Activated CD4-positive, alpha-beta memory T cell treated with anti-CD3 and anti-CD28 coated beads, Interleukin-2, amount 10 ng/mL, durations not matched to agents 7 days and 5 days (primary cell): ENCODE measurements around the gene WFDC12. TPM values are rescaled to one million over a fixed set of nuclear protein-coding genes. Genes with fewer than 3 reads are reported as not detected.
A peak's percentile ranks its signal among the peaks of the same experiment; 100 is the strongest.
"Not testable (repeated sequence)": the region's sequence is repeated elsewhere in the genome, so short reads cannot be mapped to it uniquely, and the experiment has no call there.

ENCODE experiments used
- CTCF ChIA-PET: fragments of 350-600 bp; sonication (Branson Sonifier 250); formaldehyde crosslinking; loops from one replicate; lab custom pipeline; 2021; ENCODE audit warnings: antibody characterized with exemption, inconsistent platforms; lab: Charles Lee
- POLR2A ChIA-PET: fragments of 350-600 bp; sonication (Branson Sonifier 250); formaldehyde crosslinking; loops from one replicate; lab custom pipeline; 2021; ENCODE audit warnings: antibody characterized with exemption; lab: Charles Lee
- DNase-seq: peaks from one replicate; pipeline ENCODE4 v3.0.0-alpha.2; 2020
- H3K27ac Mint-ChIP-seq: one replicate; pipeline ENCODE4 v1.8.0; 2021; ENCODE audit warnings: mild to moderate bottlenecking, mixed read lengths
- H3K27me3 Mint-ChIP-seq: one replicate; pipeline ENCODE4 v1.8.0; 2021; ENCODE audit warnings: mixed read lengths
- H3K36me3 Mint-ChIP-seq: one replicate; pipeline ENCODE4 v1.8.0; 2021; ENCODE audit warnings: low read depth, mixed read lengths
- H3K4me1 Mint-ChIP-seq: one replicate; pipeline ENCODE4 v1.8.0; 2021; ENCODE audit warnings: mixed read lengths
- H3K4me3 Mint-ChIP-seq: one replicate; pipeline ENCODE4 v1.8.0; 2021; ENCODE audit warnings: mild to moderate bottlenecking, mixed read lengths
- H3K9me3 Mint-ChIP-seq: one replicate; pipeline ENCODE4 v1.8.0; 2021; ENCODE audit warnings: mixed read lengths
- total RNA-seq, 2 experiments: library from RNA; stranded (reverse); gene quantifications; one replicate each; pipeline ENCODE4 v1.2.3, GENCODE V29; 2021

Gene WFDC12
- total RNA-seq, 2 experiments from 2014 or later = not detected

DNA sequence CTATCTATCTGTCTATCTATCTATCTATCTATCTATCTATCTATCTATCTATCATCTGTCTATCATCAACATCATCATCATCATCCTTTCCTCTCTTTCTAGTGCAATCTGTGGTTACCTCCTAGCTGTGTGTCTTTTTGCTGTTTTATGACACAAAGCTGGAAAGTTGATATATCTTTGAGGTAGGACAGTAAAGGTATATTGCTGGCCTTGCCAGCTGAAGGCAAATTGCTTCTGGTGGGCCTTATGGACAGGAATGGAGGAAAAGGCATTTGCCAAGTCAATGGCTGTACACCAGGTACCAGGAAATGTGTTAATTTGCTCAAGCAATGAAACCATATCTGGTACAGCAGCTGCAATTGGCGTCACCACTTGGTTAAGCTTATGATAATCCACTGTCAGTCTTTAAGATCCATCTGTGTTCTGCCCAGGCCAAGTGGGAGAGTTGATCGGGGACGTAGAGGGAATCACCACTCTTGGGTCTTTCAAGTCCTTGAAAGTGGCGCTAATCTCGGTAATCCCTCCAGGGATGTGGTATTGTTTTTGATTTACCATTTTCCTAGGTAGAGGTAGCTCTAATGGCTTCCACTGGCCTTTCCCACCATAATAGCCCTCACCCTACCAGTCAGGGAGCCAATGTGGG is 15.6 kb upstream of the WFDC12 start:
- H3K27ac Mint-ChIP-seq, H3K27me3 Mint-ChIP-seq, H3K36me3 Mint-ChIP-seq, H3K4me3 Mint-ChIP-seq, H3K4me1 Mint-ChIP-seq, DNase-seq, H3K9me3 Mint-ChIP-seq: not testable (repeated sequence)
- ChIA-PET CTCF (interaction anchor here (0.8 to 2.3 kb wide), 10 partner anchors 27 to 631 kb away, joined by 3 to 17 read pairs (median 4); no protein-coding TSS in a partner anchor), POLR2A (interaction anchor here (1.3 kb wide), 1 partner anchor 42 kb away, joined by 4 read pairs; no protein-coding TSS in a partner anchor)

DNA sequence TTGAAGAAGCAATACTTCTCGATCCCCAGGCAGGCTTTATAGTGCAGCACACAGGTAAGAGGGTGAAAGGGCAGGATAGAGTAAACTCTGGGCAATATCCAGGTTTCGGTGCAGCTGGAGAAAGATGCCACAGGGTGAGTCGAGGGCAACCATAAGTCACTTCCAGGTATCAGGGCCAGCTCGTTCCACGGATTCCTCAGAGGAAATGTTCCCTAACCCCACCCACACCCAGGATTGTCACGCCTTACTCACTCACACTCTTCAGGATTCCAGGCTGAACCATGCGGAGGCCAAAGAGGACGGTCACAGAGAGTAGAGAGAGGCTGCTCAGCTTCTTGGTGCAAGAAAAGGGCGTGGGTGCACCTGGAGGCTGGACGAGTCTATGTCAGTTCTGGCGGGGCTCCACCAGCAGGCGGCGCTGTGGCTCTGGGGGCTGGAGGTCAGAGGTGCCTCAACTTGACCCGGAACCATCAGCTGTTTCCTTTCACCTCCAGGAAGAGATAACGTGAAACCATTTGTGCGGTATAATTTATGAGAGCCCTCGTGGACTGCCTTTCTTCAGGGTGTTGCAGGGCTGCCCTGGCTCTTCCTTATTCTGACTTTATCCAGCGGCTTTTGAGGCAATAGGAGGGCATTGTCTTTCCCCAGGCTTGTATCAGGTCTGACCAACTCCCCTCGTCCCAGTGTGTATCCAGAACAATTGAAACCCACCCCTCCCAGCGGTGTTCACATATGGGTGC is 14.5 kb upstream of the WFDC12 start:
- CTCF ChIA-PET = interaction anchor here (0.7 to 2.3 kb wide), 13 partner anchors 8 to 632 kb away, joined by 3 to 17 read pairs (median 4); no protein-coding TSS in a partner anchor
- POLR2A ChIA-PET = interaction anchor here (1.3 kb wide), 1 partner anchor 41 kb away, joined by 4 read pairs; no protein-coding TSS in a partner anchor

DNA sequence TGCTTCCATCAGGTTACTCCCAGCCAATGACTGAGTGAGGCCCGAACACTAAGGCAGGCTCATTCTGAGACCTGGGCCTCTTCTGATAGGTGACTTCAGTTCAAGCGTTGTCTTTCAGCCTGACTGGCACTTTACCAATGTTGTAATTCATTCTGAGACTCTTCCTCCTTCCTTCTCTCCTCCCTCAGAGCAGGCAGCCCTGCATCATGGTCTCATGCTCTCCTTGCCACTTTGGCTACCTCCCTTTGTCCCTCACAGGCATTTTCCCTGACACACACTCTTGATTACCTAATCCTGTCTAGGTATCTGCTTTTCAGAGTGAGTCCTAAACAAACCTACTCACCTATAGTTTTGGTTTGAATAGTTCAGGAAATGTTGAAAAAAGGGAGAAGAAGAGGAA is 12.6 kb upstream of the WFDC12 start:
- Mint-ChIP-seq H3K27ac (no peak overlapping the region), H3K4me1 (no peaks in the 10 kb centered on the region), H3K36me3 (no peaks in the 10 kb centered on the region), H3K9me3 (no peaks in the 10 kb centered on the region), H3K4me3 (no peak overlapping the region), H3K27me3 (peaks cover 20% of the 10 kb centered on the region)
- no peak for DNase-seq
- ChIA-PET CTCF (no interaction called here), POLR2A (no interaction called here)

More for the DNA sequence above, 14.5 kb upstream of the WFDC12 start:
- no peaks in the 10 kb centered on the region for H3K36me3 Mint-ChIP-seq
- peaks cover 8% of the 10 kb centered on the region for H3K27me3 Mint-ChIP-seq
- peak; percentile 76 for DNase-seq
- no peak overlapping the region for H3K4me3 Mint-ChIP-seq
- no peaks in the 10 kb centered on the region for H3K4me1 Mint-ChIP-seq
- H3K9me3 Mint-ChIP-seq = no peaks in the 10 kb centered on the region
- H3K27ac Mint-ChIP-seq = no peak overlapping the region

DNA sequence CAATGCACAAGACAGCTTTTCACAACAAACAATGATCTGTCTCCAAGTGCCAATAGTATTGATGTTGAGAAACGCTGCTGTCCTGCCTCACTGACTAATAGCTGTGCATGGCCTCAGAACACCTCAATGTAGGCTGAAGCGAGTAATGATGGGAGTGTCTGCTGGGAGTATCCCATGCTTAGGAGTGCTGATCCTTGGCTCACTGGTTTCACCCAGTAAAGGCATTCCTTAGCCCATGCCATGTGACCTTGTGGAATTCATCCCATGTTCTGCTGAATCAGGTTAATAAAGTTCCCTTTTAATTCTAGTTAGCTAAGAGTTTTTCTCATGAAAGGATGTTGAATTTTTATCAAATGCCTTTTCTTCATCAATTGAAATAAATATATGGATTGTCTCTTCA is 3.8 kb upstream of the WFDC12 start:
- ChIA-PET POLR2A (no interaction called here), CTCF (interaction anchor here (1.2 kb wide), 1 partner anchor 16 kb away, joined by 3 read pairs; no protein-coding TSS in a partner anchor)
- Mint-ChIP-seq H3K27me3 (peaks cover 60% of the 10 kb centered on the region), H3K4me3 (no peak overlapping the region), H3K4me1 (no peaks in the 10 kb centered on the region), H3K9me3 (no peaks in the 10 kb centered on the region), H3K36me3 (no peaks in the 10 kb centered on the region), H3K27ac (no peak overlapping the region)
- no peak for DNase-seq

DNA sequence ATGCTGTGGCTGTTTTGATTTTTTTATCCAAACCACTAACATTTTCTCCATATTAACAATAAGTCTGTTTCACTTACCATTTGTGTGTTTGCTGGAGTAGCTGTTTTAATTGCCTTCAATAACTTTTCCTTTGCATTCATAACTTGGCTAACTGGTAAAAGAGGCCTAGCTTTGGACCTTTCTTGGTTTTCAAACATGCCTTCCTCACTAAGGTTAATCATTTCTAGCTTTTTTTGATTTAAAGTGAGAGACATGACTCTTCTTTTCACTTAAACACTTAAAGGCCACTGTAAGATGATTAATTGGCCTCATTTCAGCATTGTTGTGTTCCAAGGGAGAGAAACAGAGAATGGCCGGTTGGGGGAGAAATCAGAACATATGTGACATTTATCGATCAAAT is 2.9 kb downstream of the WFDC12 start:
- DNase-seq = no peak
- no peaks in the 10 kb centered on the region for H3K9me3 Mint-ChIP-seq
- CTCF ChIA-PET = no interaction called here
- no peak overlapping the region for H3K27ac Mint-ChIP-seq
- H3K36me3 Mint-ChIP-seq = no peaks in the 10 kb centered on the region
- no peaks in the 10 kb centered on the region for H3K4me1 Mint-ChIP-seq
- H3K27me3 Mint-ChIP-seq = peaks cover 40% of the 10 kb centered on the region
- POLR2A ChIA-PET = no interaction called here
- H3K4me3 Mint-ChIP-seq = no peak overlapping the region

DNA sequence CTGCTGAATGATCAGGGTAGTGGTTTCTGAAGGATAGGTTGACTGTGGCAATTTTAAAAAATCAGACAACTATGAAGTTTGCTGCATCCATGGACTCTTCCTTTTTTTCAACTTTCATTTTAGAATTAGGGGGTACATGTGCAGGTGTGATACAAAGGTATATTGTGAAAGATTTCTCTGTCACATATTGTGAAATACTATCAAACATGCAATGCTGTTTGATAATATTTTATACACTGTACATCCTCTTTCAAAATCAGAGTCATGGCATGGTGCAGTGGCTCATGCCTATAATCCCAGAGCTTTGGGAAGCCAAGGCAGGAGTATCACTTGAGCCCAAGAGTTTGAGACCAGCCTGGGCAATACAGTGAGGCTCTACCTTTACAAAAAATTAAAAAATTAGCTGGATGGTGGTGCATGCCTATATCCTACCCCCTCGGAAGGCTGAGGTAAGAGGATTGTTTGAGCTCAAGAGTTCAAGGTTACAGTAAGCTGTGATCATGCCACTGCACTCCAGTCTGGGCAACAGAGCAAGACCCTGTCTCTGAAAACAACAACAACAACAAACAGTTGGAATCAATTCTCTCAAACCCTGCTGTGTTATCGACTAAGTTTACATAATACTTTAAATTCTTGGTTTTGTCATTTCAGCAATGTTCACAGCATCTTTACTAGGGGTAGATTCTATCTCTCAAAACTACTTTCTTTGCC is 4.6 kb downstream of the WFDC12 start:
- no peak overlapping the region for H3K27ac Mint-ChIP-seq
- no peak overlapping the region for H3K4me3 Mint-ChIP-seq
- no peak for DNase-seq
- H3K27me3 Mint-ChIP-seq = peaks cover 31% of the 10 kb centered on the region
- no peaks in the 10 kb centered on the region for H3K36me3 Mint-ChIP-seq
- H3K9me3 Mint-ChIP-seq = no peaks in the 10 kb centered on the region
- POLR2A ChIA-PET = no interaction called here
- H3K4me1 Mint-ChIP-seq = peaks cover 2% of the 10 kb centered on the region
- CTCF ChIA-PET = interaction anchor here (0.7 to 1.4 kb wide), 2 partner anchors 11 to 24 kb away, joined by 3 to 5 read pairs; no protein-coding TSS in a partner anchor

DNA sequence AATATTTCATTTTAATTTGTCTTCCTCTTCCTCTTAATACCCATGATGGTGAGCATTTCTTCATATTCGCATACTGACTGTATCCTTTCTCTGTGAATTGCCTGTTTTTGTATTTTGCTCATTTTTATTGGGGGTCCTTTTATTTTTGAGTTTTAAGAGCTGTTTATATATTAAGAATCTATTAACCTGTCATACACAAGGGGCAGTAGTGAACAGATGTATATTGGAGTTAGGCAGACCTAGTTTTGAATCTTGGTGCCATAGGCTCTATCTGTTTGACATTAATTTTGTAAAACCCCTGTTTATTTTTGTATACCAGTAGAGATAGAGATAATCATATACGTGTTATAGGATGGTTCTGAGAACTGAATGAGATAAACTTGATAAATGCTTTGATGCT is 6.2 kb downstream of the WFDC12 start:
- Mint-ChIP-seq H3K27me3 (peaks cover 25% of the 10 kb centered on the region), H3K4me3 (no peak overlapping the region), H3K36me3 (no peaks in the 10 kb centered on the region), H3K9me3 (no peaks in the 10 kb centered on the region), H3K27ac (no peak overlapping the region), H3K4me1 (peaks cover 4% of the 10 kb centered on the region)
- ChIA-PET CTCF (interaction anchor here (0.7 to 1.3 kb wide), 2 partner anchors 16 to 21 kb away, joined by 3 to 5 read pairs; no protein-coding TSS in a partner anchor), POLR2A (no interaction called here)
- DNase-seq = no peak

DNA sequence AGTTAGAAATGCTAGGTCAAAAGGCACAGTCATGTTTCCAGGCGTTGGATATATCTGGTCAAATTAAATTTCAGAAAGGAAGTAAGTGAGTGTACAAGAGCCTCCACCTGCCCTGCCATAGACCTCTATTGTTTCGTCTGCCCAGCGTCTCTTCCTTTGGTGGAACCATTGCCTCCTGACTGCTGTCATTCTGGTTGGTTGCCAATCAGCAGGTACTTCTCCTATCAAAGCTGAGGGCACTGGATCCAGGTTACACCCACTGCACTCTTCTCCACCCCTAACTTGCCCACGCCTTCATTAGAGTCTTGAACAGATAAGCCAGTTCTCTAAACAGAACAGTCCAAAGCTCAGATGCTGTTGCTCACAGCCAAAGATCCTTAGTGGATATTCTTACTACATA is 6.7 kb downstream of the WFDC12 start:
- no peak for DNase-seq
- peaks cover 4% of the 10 kb centered on the region for H3K4me1 Mint-ChIP-seq
- H3K27ac Mint-ChIP-seq = no peak overlapping the region
- H3K36me3 Mint-ChIP-seq = no peaks in the 10 kb centered on the region
- no peaks in the 10 kb centered on the region for H3K9me3 Mint-ChIP-seq
- CTCF ChIA-PET = interaction anchor here (1.3 kb wide), 1 partner anchor 21 kb away, joined by 5 read pairs; no protein-coding TSS in a partner anchor
- POLR2A ChIA-PET = no interaction called here
- H3K27me3 Mint-ChIP-seq = peaks cover 26% of the 10 kb centered on the region
- H3K4me3 Mint-ChIP-seq = no peak overlapping the region

DNA sequence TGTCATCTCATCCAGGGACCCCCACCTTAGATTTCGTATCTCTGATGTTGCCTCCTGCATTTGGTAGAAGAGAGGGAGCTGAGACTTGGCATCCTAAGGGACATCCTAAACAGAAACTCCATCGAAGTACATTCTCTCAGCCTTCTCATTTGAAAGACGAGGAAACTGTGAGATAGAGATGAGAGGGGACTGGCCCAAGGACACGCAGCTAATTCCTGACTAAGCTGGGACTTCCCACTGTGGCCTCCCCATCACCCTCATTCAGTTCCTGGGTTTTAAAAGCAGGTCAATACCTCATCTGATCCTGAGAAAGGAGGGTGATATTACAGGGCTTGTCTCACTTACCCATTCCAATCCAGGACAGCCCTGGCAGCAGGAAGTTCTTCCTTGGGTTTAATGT is 8.4 kb downstream of the WFDC12 start:
- no peak for DNase-seq
- POLR2A ChIA-PET = no interaction called here

DNA sequence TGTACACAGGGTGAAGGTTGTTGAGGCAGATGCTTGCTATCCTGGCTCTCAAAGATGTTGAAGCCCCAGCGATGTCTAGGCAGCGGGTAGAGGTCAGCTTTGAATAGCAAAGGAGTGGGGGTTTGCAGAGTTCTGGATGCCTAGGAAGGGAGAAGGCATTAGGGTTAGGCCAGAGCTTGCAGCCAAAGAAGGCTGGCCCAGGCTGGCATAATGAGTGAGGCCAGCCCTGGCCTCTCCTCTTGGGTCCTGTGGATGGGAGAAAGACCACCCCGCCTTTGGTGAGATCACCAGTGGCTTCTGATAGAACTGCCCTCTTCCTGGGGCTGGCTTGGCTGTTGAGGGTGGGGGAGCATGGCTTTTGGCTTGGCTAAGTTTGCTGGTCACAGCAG is 8.9 kb downstream of the WFDC12 start:
- no peak for DNase-seq
- Mint-ChIP-seq H3K27ac (no peak overlapping the region), H3K4me3 (no peak overlapping the region), H3K4me1 (peaks cover 4% of the 10 kb centered on the region), H3K36me3 (no peaks in the 10 kb centered on the region), H3K27me3 (peaks cover 26% of the 10 kb centered on the region), H3K9me3 (no peaks in the 10 kb centered on the region)
- CTCF ChIA-PET = interaction anchor here (1.4 to 1.5 kb wide), 2 partner anchors 9 to 20 kb away, joined by 4 to 5 read pairs; no protein-coding TSS in a partner anchor
- POLR2A ChIA-PET = no interaction called here

More for the DNA sequence above, 8.4 kb downstream of the WFDC12 start:
- H3K27ac Mint-ChIP-seq = no peak overlapping the region
- no peaks in the 10 kb centered on the region for H3K36me3 Mint-ChIP-seq
- CTCF ChIA-PET = interaction anchor here (1.4 to 1.5 kb wide), 2 partner anchors 9 to 20 kb away, joined by 4 to 5 read pairs; no protein-coding TSS in a partner anchor
- H3K9me3 Mint-ChIP-seq = no peaks in the 10 kb centered on the region
- H3K27me3 Mint-ChIP-seq = peaks cover 26% of the 10 kb centered on the region
- H3K4me3 Mint-ChIP-seq = no peak overlapping the region
- H3K4me1 Mint-ChIP-seq = peaks cover 4% of the 10 kb centered on the region

DNA sequence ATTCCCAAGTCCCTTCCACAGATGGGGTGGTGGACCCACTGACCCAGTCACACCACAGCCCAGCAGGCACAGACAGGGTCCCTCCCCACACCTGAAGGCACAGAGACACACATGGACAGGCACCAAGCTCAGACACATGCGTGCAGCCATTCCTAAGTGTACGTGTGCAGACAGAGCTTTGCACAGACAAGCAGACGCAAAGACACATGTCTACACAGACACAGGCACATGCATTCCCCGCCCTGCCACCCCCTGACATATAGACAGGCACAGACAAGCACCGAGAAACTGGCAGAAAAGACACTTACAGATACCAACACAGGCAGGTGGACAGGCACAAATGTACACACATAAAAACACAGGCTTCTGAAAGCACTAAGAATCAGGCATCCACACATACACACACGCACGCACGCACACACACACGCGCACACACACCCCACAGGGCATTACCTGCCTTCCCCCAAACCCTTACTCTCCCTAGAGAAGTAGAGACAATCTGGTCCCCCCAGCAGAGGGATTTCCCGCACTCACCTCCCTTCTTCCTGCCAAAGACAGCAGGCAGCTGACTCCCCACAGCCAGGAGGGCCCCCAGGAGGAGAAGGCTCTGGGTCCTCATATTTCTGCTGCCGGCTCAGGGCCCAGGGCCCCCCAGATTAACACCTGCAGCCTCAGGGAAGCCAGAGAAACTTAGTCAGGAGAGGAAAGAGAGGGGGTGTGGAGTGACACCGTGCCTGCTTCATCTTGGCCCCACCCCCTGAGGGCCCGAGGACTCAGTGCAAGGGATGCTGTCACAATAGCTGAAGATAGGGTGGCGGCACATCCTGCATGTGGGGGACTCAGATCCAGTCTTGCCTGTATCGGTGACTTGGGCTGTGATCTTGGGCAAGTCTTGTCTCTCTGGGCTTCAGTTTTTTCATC is 9.5 kb downstream of the WFDC12 start, which contains the start of gene WFDC5:
TSS of gene WFDC5 (minus strand) at position 710 of the 921 bp plus-strand sequence. CDS start at position 619, 91 bp downstream.
- DNase-seq = no peak
- no peak within 1 kb of the TSS for H3K4me3 Mint-ChIP-seq
- H3K9me3 Mint-ChIP-seq = no peaks in the 10 kb centered on the region
- H3K36me3 Mint-ChIP-seq = no peaks in the 10 kb centered on the region
- peaks cover 23% of the 10 kb centered on the region for H3K27me3 Mint-ChIP-seq
- H3K27ac Mint-ChIP-seq = no peak within 1 kb of the TSS
- H3K4me1 Mint-ChIP-seq = peaks cover 4% of the 10 kb centered on the region
- ChIA-PET CTCF (interaction anchor here (1.4 to 1.5 kb wide), 2 partner anchors 8 to 19 kb away, joined by 4 to 5 read pairs; no protein-coding TSS in a partner anchor), POLR2A (no interaction called here)
